WERI-Rb-1 (cell line): ENCODE measurements around the gene PTMS.

ENCODE experiments used
- DNase-seq: peaks from one replicate; pipeline ENCODE4 v3.0.0-alpha.2; 2020
- H3K27ac ChIP-seq: fragments of 250-450 bp; sonication (Bioruptor Pico); 2 replicates; pipeline ENCODE4 v1.5.1; 2020; ENCODE audit warnings: mild to moderate bottlenecking, moderate library complexity
- H3K27me3 ChIP-seq: fragments of 250-450 bp; sonication (Bioruptor Pico); 2 replicates; pipeline ENCODE4 v1.5.1; 2021; ENCODE audit warnings: mild to moderate bottlenecking, low read depth, moderate library complexity; ENCODE audit not compliant: insufficient read depth, severe bottlenecking
- H3K36me3 ChIP-seq: fragments of 250-450 bp; sonication (Bioruptor Pico); 2 replicates; pipeline ENCODE4 v1.5.1; 2020; ENCODE audit warnings: mild to moderate bottlenecking, moderate library complexity
- H3K4me3 ChIP-seq: 2 replicates; pipeline ENCODE4 v1.5.1; 2011; ENCODE audit warnings: low read depth, mild to moderate bottlenecking, control low read depth, low read length
- H3K9me3 ChIP-seq: fragments of 250-450 bp; sonication (Bioruptor Pico); 2 replicates; pipeline ENCODE4 v1.5.1; 2021; ENCODE audit warnings: mild to moderate bottlenecking, moderate library complexity; ENCODE audit not compliant: severe bottlenecking
- TF ChIP-seq, protein P1 (sequence below): IDR thresholded peaks from 2 replicates; pipeline ENCODE4 v1.5.1; 2011; ENCODE audit warnings: low read depth, mild to moderate bottlenecking, control low read depth, inconsistent platforms, low read length

The PTMS gene

DNA sequence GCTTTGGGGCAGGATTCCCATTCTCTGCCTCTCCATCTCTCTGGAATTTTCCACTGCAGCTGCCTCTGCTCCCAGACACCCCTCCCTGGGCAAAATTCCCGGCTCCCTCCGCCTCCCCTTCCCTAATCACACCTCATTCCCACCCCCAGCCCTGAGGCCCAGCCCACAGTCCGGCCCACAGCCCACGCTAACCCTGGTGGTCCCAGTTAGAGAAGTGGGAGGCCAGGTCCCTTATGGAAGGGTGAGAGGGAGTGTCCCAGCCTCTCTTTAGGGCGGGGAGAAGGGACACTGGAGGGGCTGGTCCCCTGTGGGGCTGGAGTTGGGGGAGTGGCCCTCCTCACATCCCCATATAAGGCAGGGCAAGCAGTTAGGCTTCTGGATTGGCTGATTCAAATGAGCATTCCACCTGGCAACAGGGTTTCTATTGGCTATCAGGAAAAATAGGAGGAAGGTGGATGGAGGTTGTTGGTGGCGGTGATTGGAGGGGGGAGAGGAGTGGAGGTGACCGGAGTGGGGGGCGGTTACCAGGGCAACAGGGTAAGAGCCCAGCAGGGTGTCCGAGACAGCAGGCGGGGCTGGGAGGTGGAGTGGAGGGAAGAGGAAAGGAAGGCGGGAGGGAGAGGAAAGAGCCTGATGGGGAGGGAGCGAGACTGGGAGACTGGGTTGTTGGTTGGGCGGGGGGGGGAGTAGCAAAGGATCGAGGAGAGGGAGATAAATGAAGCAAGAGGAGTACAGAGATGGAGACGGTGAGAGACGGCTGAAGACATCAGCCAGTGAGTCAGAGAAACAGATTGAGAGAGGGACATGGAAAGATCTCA is 1.9 kb upstream of the PTMS start:
- H3K36me3 ChIP-seq, result peaks cover 14% of the 10 kb centered on the region
- peak overlapping the region; percentile 96 for H3K27ac ChIP-seq
- H3K27me3 ChIP-seq, result no peaks in the 10 kb centered on the region
- peak overlapping the region; percentile 15 for H3K4me3 ChIP-seq
- TF ChIP-seq, protein P1, sequence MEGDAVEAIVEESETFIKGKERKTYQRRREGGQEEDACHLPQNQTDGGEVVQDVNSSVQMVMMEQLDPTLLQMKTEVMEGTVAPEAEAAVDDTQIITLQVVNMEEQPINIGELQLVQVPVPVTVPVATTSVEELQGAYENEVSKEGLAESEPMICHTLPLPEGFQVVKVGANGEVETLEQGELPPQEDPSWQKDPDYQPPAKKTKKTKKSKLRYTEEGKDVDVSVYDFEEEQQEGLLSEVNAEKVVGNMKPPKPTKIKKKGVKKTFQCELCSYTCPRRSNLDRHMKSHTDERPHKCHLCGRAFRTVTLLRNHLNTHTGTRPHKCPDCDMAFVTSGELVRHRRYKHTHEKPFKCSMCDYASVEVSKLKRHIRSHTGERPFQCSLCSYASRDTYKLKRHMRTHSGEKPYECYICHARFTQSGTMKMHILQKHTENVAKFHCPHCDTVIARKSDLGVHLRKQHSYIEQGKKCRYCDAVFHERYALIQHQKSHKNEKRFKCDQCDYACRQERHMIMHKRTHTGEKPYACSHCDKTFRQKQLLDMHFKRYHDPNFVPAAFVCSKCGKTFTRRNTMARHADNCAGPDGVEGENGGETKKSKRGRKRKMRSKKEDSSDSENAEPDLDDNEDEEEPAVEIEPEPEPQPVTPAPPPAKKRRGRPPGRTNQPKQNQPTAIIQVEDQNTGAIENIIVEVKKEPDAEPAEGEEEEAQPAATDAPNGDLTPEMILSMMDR, result no peak
- DNase-seq, result peak; percentile 99
- no peaks in the 10 kb centered on the region for H3K9me3 ChIP-seq

GRCh38 chr12:6765048-6765633 is 1.0 kb upstream of the PTMS start:
- TF ChIP-seq, protein P1, result no peak
- Histone ChIP-seq H3K9me3 (no peaks in the 10 kb centered on the region), H3K27ac (peak overlapping the region; percentile 96), H3K4me3 (peak overlapping the region; percentile 45), H3K27me3 (no peaks in the 10 kb centered on the region), H3K36me3 (peaks cover 23% of the 10 kb centered on the region)
- DNase-seq, result no peak

DNA sequence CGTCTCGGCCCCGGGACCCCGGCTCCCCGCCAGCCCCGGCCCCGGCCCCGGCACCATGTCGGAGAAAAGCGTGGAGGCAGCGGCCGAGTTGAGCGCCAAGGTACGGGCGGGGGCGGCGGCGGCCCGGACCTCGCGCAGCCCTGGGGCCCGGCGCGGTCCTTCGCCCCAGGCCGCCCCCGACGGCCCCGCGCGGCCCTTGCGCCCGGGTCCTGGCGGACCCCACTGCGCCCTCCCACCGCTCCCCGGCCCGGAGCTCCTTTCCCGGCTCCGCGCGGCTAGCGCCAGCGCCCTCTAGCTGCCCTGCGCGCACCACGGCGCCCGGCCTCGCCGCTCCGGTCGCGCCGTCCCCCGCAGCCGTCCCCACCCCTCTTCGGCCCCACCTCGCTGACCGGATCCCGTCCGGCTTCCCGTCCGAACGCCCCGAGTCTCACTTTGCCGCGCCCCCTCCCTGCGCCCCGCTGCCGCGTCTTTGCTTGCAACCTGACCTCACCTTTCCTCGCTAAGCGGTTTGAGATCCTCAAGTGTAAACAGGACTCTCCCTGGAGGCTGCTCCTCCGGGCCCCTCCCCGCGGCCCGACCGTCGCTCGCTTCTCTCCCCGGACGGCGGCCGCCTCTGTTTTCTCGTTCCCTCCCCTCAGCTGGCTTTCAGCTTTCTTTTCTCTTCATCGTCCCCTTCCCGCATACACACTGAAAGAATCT is 637 bp downstream of the PTMS start:
- Histone ChIP-seq H3K36me3 (peaks cover 40% of the 10 kb centered on the region), H3K4me3 (peak overlapping the region; percentile 76), H3K9me3 (no peaks in the 10 kb centered on the region), H3K27me3 (no peaks in the 10 kb centered on the region), H3K27ac (peak overlapping the region; percentile 96)
- peak; percentile 68 for DNase-seq
- TF ChIP-seq, protein P1, result peak; percentile 72

DNA sequence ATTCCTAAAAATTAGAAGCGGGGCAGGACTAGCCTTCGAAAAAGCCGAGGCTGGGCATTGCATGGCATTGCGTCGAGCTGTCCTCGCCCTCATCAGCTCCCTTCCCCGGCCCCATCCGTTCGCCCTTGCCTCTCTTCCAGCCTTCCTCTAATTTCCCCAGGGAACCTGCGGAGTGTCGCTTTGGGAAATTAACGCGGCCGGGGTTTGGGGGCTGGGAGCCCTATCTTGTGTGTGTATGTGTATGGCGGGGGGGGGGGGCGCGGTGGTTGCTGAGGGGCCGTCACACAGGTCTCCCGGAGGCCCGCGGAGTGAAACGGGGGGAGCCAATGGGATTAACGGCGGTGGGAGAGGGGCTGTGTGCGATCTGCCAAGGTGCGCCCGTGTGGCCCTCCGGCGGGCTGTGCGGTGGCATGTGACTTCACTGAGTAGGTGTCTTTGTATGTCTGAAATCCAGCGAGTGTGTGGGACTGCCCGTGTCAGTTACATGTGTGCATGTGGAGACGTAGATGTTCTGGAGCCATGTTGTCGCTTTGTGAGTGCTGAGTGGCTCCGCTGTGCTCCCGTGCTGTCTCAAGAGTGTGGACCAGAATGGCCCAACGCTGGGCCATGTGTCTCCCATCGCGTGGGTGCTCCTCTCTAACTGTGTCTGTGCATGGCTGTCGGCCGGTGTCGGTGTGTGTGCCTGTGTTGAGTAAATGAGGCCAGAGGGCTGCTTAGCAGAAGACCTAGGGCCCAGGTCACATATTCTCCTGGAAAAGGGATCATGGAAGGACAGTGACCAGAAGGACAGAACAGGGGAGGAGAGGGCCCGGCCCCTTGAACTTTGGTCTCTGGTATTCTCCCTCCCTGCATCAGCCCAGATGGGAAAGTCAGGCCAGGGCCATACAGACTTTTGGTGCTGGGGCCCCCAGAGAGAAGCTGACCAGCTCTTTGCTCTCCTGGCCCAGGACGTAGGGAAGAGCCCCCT is 1.5 kb downstream of the PTMS start:
- peak overlapping the region; percentile 96 for H3K27ac ChIP-seq
- peak overlapping the region; percentile 76 for H3K4me3 ChIP-seq
- H3K27me3 ChIP-seq, result no peaks in the 10 kb centered on the region
- TF ChIP-seq, protein P1, result no peak
- peak; percentile 44 for DNase-seq
- H3K36me3 ChIP-seq, result peaks cover 42% of the 10 kb centered on the region
- H3K9me3 ChIP-seq, result no peaks in the 10 kb centered on the region

DNA sequence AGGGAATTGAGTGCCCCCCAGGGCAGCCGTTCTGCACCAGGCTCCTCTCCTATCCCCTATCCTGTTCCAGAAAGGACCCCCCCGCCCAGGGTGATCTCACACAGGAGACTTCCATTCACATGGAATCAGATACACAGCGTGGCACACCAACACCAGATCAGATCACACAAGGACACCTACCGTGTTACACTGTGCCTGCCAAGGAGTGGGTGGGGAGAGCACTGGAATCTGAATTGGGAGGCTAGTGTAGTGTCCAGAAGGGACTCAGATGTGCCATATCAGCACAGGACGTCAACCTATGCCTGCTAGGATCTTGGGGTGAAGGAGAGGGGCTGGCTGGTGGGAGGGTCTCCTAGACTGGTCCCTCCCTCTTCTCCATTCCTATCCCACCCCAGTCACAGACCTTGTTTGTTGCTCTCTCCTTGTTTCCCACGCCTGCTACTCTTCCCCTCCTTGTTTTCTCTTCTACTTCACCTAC is 2.3 kb downstream of the PTMS start:
- TF ChIP-seq, protein P1, result no peak
- Histone ChIP-seq H3K4me3 (peak overlapping the region; percentile 76), H3K27me3 (no peaks in the 10 kb centered on the region), H3K27ac (peak overlapping the region; percentile 96), H3K36me3 (peaks cover 47% of the 10 kb centered on the region), H3K9me3 (no peaks in the 10 kb centered on the region)
- DNase-seq, result peak; percentile 37
